Spleen (tissue), 11 donors: ENCODE measurements around the gene ZNF681. TPM values are rescaled to one million over a fixed set of nuclear protein-coding genes. Genes with fewer than 3 reads are reported as not detected.
A peak's percentile ranks its signal among the peaks of the same experiment; 100 is the strongest.

Experiments used
- DNase-seq: peaks from one replicate; pipeline ENCODE4 v3.0.0-alpha.2; 2020
- H3K27ac ChIP-seq, 8 donors: fragments of 200-600 bp; sonication (generic) in 7 of 8; 1 replicate in 4 of 8; 2 replicates in 4 of 8; pipeline versions ENCODE4 v1.5.0 to v1.8.0; 2016 to 2021; ENCODE audit warnings: inconsistent platforms in 4 of 8, mild to moderate bottlenecking in 4 of 8, moderate library complexity in 1 of 8
- H3K27me3 ChIP-seq, 7 donors: fragments of 200-600 bp; sonication (generic) in 6 of 7; replicated peaks in 1 of 7; 1 replicate in 4 of 7; 2 replicates in 3 of 7; pipeline versions ENCODE4 v1.5.0 to v1.8.0; 2016 to 2021; ENCODE audit warnings: inconsistent platforms in 3 of 7, mild to moderate bottlenecking in 1 of 7
- H3K36me3 ChIP-seq, 6 donors: fragments of 200-600 bp; sonication (generic) in 5 of 6; 1 replicate in 4 of 6; 2 replicates in 2 of 6; pipeline versions ENCODE4 v1.5.0 to v1.8.0; 2016 to 2021; ENCODE audit warnings: inconsistent platforms in 2 of 6
- H3K4me1 ChIP-seq, 6 donors: fragments of 200-600 bp; sonication (generic) in 5 of 6; 1 replicate in 3 of 6; 2 replicates in 3 of 6; pipeline versions ENCODE4 v1.5.0 to v1.8.0; 2016 to 2021; ENCODE audit warnings: inconsistent platforms in 3 of 6
- H3K4me3 ChIP-seq, 8 donors: fragments of 200-600 bp; sonication (generic) in 7 of 8; 1 replicate in 4 of 8; 2 replicates in 4 of 8; pipeline versions ENCODE4 v1.5.0 to v1.8.0; 2016 to 2021; ENCODE audit warnings: inconsistent platforms in 4 of 8, mild to moderate bottlenecking in 4 of 8, moderate library complexity in 2 of 8
- H3K9me3 ChIP-seq, 8 donors: fragments of 200-600 bp; sonication (generic) in 7 of 8; 1 replicate in 4 of 8; 2 replicates in 4 of 8; pipeline versions ENCODE4 v1.5.0 to v1.8.0; 2016 to 2021; ENCODE audit warnings: inconsistent platforms in 4 of 8
- POLR2A ChIP-seq, 3 donors: fragments of 450-650 bp; IDR thresholded peaks; one replicate each; pipeline ENCODE4 v1.5.1; 2017; ENCODE audit warnings: antibody characterized with exemption in 3 of 3, mild to moderate bottlenecking in 1 of 3
- POLR2AphosphoS5 ChIP-seq, 3 donors: sonication (generic); formaldehyde crosslinking; IDR thresholded peaks; one replicate each; pipeline ENCODE4 v1.5.1; 2017; ENCODE audit warnings: antibody characterized with exemption in 3 of 3
- WGBS, 5 donors: extraction: QIAGEN DNeasy Blood & Tissue Kit in 3 of 5; methylation state at CpG; one replicate each; pipeline versions ENCODE4 v1.1.5 to v1.1.7; 2013 to 2018; 5-methylcytosine and 5-hydroxymethylcytosine counted together
- intact Hi-C: fragments of 100-400 bp; cut with DNase I; formaldehyde crosslinking; loops from one replicate; pipeline ENCODE4 v1.15.0; 2023; ENCODE audit warnings: low total_unique reads
- polyA plus RNA-seq, 3 donors: library from polyadenylated mRNA; stranded (reverse); fragments of 200-250 nt; gene quantifications; one replicate each; pipeline ENCODE4 v1.2.1, GENCODE V29; 2013
- total RNA-seq, 7 donors: library from RNA; depleted of rRNA in 3 of 7; stranded (reverse); fragments of >200 nt in 3 of 7; fragmentation: NEBNext Ultra II Directional in 4 of 7; extraction: Animal tissue kit (Norgen Biotek cat#: 25700) in 4 of 7; gene quantifications; one replicate each; pipeline versions ENCODE4 v1.1.0 to v1.2.1, GENCODE V29; 2016 to 2021
- TF ChIP-seq, protein P1 (sequence below), 11 experiments: fragments of 200-600 bp in 7 of 11; fragments of 450-650 bp in 4 of 11; sonication (generic) in 4 of 11; IDR thresholded peaks in 8 of 11; conservative IDR thresholded peaks in 3 of 11; 1 replicate in 7 of 11; 2 replicates in 4 of 11; pipeline versions ENCODE4 v1.4.0 to v1.8.0; 2016 to 2021; ENCODE audit warnings: antibody characterized with exemption in 11 of 11, inconsistent platforms in 4 of 11, mild to moderate bottlenecking in 1 of 11
- donor health status: healthy with polysubstance abuse.
- donor health status: DM: no; HTN: no; CAD: no; lungs with moderate emphysema.
- donor health status: DM: no; HTN: no; CAD: no.
- donor health status: Bipolar disorder and iron deficiency.
- donor health status: healthy.
- donor health status: DM: no; HTN: no; CAD: no.
- donor health status: DM: yes; HTN: yes; CAD: no.

The ZNF681 gene
- total and polyA plus RNA-seq, 10 donors = 0.93 to 6.8 (median 3.8) TPM

DNA sequence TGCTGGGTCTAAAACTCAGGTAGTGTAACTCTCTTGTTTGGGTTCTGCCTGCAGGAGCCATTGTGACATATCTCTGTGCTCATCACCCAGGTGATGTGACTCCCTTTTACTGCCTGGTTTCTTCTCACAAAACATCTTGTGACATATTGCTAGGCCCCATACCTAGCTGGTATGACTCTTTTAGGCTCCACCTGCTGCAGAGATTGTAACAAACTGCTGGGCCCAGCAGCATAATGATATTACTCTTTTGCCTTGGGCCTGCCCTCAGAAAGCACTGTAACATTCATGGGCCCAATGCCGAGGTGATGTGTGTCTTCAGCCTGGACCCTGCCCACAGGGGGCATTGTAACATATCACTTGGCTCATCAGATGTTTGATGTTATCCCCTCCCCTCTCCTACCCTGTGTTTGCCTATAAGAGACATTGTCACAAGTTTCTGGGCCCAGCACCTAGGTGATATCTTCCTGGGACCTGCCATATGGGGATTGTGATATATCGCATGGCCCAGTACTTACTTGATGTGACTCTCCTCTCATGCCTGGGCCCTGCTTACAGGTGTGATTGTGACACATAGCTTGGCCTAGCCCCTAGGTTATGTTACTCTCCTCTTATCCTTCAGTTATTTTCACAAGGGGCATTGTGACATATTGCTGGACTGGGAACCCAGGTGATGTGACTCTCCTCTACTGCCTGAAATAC lies 18.0 kb upstream of the ZNF681 start:
- H3K27ac ChIP-seq = no peak overlapping the region
- no peaks in the 10 kb centered on the region for H3K4me1 ChIP-seq
- peaks cover 0 to 18% (median 0%) of the 10 kb centered on the region in 6 donors for H3K36me3 ChIP-seq
- no peak overlapping the region for H3K4me3 ChIP-seq
- H3K27me3 ChIP-seq = no peaks in the 10 kb centered on the region
- H3K9me3 ChIP-seq = peaks cover 0 to 15% (median 0%) of the 10 kb centered on the region in 8 donors
- TF ChIP-seq, protein P1, sequence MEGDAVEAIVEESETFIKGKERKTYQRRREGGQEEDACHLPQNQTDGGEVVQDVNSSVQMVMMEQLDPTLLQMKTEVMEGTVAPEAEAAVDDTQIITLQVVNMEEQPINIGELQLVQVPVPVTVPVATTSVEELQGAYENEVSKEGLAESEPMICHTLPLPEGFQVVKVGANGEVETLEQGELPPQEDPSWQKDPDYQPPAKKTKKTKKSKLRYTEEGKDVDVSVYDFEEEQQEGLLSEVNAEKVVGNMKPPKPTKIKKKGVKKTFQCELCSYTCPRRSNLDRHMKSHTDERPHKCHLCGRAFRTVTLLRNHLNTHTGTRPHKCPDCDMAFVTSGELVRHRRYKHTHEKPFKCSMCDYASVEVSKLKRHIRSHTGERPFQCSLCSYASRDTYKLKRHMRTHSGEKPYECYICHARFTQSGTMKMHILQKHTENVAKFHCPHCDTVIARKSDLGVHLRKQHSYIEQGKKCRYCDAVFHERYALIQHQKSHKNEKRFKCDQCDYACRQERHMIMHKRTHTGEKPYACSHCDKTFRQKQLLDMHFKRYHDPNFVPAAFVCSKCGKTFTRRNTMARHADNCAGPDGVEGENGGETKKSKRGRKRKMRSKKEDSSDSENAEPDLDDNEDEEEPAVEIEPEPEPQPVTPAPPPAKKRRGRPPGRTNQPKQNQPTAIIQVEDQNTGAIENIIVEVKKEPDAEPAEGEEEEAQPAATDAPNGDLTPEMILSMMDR (IDR thresholded peaks at IDR 0.05 in 8 of 11, conservative IDR thresholded peaks at IDR 0.05 in 3 of 11) = no peak
- TF ChIP-seq POLR2A (IDR thresholded peaks at IDR 0.05) (no peak), POLR2AphosphoS5 (IDR thresholded peaks at IDR 0.05) (no peak)
- intact Hi-C loops = no loop called here
- no peak for DNase-seq
- WGBS, 5 donors = 89 to 100% (median 95%) methylated on average over 1 to 2 of the region's 2 CpGs

DNA sequence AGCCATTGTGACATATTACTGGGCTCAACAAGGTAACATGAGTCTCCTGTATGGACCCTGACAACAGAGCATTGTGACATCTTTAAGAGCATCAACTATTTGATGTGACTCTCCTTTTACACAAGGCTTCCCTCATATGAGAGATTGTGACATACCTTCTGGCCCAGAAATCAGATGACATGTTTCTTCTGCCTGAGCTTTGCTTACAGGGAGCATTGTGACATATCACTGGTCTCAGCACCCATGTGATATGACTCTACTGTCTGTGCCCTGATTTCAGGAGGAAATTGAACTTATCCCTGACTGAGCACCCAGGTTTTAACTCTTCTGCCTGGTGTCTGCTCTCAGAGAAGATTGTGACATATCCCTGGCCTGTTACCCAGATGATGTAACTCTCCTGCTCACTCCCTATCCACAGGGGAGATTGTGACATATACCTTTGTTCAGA lies 15.9 kb upstream of the ZNF681 start:
- H3K4me3 ChIP-seq = no peak overlapping the region
- TF ChIP-seq POLR2A (IDR thresholded peaks at IDR 0.05) = no peak
- TF ChIP-seq, protein P1 (IDR thresholded peaks at IDR 0.05 in 8 of 11, conservative IDR thresholded peaks at IDR 0.05 in 3 of 11) = no peak
- no peak for TF ChIP-seq POLR2AphosphoS5 (IDR thresholded peaks at IDR 0.05)
- H3K36me3 ChIP-seq = peaks cover 0 to 13% (median 0%) of the 10 kb centered on the region in 6 donors
- H3K27ac ChIP-seq = peak overlapping the region in 1 of 8 donors; percentile 40
- DNase-seq = no peak
- no peaks in the 10 kb centered on the region for H3K27me3 ChIP-seq
- peaks cover 0 to 9% (median 0%) of the 10 kb centered on the region in 8 donors for H3K9me3 ChIP-seq
- intact Hi-C loops = no loop called here
- no peaks in the 10 kb centered on the region for H3K4me1 ChIP-seq

DNA sequence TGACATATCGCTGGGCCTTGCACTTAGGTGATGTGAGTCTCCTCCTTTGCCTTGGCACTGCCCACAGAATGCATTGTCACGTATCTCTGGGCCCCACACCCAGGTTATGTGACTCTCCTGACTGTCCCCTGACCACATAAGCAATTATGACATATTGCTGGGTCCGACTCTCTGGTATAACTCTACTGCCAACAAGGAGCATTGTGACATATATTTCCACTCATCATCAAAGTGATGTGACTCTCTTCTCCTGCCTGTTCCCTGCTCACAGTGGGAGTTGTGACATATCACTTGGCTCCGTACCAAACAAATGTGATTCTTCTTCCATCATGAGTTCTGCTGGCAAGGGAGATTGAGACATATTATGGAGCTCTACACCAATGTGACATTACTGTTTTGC lies 15.4 kb upstream of the ZNF681 start:
- no peak for TF ChIP-seq POLR2A (IDR thresholded peaks at IDR 0.05)
- TF ChIP-seq, protein P1 (IDR thresholded peaks at IDR 0.05 in 8 of 11, conservative IDR thresholded peaks at IDR 0.05 in 3 of 11) = no peak
- Histone ChIP-seq H3K4me1 (no peaks in the 10 kb centered on the region), H3K27me3 (no peaks in the 10 kb centered on the region), H3K36me3 (peaks cover 0 to 11% (median 0%) of the 10 kb centered on the region in 6 donors), H3K27ac (peak overlapping the region in 1 of 8 donors; percentile 21), H3K9me3 (peaks cover 0 to 7% (median 0%) of the 10 kb centered on the region in 8 donors), H3K4me3 (no peak overlapping the region)
- 59 to 72% (median 69%) methylated on average over 4 of the region's 4 CpGs for WGBS, 5 donors
- intact Hi-C loops = no loop called here
- DNase-seq = no peak

DNA sequence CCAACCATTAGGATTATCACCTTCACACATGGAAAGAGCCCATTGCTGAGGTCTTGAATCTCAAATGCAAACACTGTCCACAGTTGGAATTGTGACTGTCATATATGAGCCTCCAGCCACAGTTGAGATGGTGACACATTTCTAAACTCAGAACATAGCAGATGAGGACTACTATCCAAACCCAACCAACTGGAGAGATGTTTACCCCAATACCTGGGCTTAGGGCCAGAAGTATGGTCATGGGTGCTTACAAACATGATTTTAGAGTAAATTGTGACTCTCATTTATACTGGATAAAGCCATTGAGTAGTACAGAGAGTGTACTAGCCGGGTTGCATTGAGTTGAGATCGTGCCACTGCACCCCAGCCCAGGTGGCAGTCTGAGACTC lies 14.0 kb upstream of the ZNF681 start:
- TF ChIP-seq POLR2AphosphoS5 (IDR thresholded peaks at IDR 0.05) = no peak
- TF ChIP-seq, protein P1 (IDR thresholded peaks at IDR 0.05 in 8 of 11, conservative IDR thresholded peaks at IDR 0.05 in 3 of 11) = no peak
- TF ChIP-seq POLR2A (IDR thresholded peaks at IDR 0.05) = no peak
- Histone ChIP-seq H3K27ac (no peak overlapping the region), H3K4me1 (no peaks in the 10 kb centered on the region), H3K36me3 (peaks cover 0 to 11% (median 0%) of the 10 kb centered on the region in 6 donors), H3K9me3 (no peaks in the 10 kb centered on the region), H3K4me3 (no peak overlapping the region), H3K27me3 (no peaks in the 10 kb centered on the region)
- DNase-seq = no peak
- WGBS, 5 donors = 89 to 100% (median 94%) methylated on average over 2 of the region's 2 CpGs
- intact Hi-C loops = no loop called here
